GM18499 (cell line): Measurements from ENCODE around the gene BAZ2A.

ENCODE experiments used
- ATAC-seq: cut with Tn5 transposase; IDR thresholded peaks from one replicate; pipeline ENCODE4 v1.9.1; 2021; ENCODE audit warnings: moderate number of reproducible peaks; ENCODE audit not compliant: insufficient read depth, unreplicated experiment

Gene BAZ2A

DNA sequence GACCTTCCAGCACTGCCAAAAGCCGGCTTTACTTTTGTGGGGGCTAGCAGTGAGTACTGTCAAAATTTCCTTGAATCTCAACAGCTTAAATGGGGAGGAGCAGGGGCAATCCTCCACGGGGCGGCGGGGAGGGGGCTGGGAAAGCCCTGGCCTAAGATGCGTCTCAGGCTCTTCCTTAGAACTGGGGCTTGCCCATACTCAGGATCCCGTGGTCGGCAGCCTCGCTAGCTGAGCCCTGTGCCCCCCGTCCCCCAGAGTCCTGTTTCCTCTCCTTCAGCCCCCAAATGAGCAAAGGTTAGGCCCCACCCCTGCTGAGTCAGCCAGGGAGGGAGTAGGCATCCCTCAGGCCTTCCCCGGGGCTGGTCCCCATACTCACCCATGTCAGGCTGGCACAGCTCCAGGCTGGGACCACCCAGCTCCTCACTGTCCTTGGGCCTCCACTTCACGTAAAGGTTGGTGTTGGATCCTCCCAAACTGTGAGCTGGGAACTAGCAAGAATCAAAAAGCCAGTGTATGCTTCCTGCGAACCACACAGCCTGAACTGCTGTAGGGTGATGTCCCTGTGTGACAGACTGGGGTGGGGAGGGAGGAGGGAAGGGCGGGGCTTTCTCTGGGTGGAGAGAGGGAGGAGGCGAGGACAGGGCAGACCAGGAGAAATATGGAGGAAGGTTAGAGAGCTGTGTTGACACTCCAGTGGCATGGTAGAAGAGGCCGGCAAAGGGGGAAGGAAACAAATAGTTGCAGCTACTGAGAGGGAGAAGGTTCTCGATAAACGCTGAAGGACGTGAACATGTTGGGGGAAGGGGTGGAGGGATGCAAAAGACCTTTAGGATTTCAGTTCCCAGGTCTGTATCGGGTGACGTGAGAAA, 5.9 kb upstream of the BAZ2A start:
- peak; percentile 17 for ATAC-seq

DNA sequence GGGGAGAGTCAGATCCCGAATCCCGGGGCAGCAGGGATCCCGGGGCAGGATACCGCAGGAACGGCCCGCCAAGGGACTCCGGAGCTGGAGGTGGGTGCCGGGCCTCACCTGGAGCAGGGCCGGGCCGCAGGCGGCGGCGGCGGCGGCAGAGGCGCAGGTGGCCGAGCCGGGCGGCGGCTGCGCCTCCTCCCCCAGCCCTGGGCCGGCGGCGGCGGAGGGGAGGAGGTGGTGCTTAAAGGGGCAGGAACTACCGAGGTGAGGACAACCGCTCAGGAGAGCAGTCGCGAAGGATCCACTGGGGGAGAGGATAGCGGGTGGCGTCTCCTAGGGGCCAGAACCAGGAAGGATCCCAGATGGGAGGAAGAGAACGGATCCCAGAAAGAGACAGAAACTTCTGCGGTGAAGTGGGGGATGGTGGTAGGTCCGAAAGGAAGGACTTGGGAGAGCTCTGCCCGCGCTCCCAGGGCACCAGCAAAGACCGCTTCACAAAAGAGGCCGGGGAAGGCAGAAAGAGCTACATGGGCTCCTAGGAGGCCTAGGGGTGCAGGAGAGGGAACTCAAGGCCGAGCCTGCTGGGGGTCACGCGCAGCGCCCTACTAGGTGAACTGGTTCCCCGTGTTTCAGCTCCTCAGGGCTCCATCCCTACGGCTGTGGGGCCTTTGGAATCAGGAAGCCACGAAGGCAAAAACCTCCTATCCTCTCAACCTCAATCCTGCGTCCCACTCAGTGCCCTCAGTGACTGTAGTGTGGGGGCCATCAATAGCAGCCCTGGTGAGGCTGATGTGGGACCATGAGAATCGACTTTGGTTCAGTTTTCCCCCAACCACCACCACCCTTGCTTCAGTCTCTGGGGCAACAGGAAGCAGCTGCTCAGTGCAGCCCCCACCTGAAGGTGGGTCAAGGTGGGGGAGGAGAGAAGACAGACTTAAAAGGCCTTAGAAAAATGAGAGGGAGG, 5.0 kb upstream of the BAZ2A start:
- no peak for ATAC-seq

DNA sequence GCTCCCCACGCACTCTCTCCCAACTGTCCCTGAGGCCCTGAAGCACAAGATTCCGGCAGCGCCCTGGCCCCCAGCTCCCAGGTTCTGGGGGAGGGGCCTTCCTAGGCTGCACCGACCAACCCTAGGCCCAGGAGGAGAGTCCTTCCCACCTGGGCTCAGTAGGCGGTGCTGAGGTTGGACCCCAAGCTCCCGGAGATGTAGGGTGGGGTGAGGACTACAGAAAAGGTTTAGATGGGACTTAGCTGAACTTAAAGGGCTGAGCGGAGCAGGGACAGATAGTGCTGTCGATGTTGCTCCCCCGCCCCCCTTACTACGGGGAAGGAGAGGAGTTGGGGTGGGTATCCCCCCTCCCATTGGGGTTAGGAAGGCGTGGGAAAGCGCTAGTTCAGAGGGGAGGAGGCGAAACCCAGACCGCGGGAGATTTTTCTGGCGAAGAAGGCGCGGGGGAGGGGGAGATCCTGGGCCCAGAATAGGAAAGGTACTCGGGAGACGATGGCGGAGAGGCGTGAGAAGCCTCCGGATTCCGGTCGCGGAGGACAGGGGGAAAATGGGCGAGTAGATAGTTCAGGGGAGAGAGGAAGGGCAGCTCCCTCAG, 4.2 kb upstream of the BAZ2A start:
- ATAC-seq: no peak

DNA sequence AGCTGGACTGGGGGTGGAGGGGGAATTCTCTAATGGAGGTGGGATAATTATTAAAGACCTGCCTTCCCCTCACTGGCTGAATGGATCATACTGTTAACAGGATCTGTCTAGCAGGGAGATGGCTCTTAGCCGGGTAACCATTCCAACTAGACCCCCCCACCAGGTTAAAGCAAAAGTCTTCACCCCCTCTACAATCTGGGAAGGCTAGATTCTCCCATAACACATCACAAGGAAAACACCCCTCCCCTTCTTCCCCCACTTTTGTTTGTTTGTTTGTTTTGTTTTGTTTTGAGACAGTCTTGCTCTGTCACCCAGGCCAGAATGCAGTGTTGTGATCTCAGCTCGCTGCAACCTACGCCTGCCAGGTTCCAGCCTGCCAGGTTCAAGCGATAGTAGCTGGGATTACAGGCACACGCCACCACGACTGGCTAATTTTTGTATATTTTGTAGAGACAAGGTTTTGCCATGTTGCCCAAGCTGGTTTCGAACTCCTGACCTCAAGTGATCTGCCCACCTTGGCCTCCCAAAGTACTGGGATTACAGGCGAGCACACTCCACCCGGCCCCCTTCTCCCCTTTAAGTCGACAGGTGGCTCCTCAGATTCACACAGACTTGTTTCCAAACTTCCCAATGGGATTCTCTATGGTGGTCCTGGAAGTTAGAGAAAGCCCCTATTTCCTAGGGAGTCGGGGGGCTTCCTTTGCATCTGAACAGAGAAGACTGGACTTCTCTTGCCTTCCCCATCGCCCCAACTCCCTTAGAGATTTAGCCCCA, 3.5 kb upstream of the BAZ2A start:
- no peak for ATAC-seq

DNA sequence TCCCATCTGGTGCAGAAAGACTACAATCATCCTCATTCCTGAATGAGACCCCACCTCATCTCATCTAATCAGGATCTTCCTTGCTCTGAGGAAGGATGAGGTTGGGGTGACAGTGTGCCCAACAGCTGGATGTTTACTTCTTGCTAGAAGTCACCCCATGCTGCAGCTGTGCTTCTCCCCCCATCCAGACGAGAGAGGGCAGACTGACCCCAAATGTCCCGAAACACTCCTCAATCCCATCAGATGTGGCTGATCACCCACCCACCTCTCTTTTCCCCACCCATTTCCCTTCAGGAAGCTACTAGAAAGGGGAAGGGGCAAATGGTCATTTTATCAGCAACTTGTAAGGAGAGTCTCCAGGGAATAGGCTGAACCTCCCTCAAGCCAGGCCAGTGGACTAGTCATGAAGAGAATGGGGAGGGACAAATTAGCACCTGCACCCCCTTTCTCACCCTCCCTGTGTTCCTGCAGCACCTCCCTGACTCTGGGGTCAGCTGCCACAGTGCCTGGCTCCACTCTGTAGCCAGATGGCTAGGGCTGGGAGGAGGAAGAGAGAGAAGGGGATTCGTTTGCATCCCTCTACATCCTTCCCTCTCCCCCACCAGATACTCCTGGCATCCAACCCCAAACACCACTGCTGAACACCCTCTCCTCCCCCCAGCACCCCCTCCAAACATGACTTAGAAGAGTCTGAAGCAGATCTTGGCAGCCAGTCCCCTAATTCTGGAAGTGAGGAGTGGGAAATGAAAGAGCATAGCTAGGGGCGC, 2.8 kb upstream of the BAZ2A start:
- ATAC-seq: no peak

DNA sequence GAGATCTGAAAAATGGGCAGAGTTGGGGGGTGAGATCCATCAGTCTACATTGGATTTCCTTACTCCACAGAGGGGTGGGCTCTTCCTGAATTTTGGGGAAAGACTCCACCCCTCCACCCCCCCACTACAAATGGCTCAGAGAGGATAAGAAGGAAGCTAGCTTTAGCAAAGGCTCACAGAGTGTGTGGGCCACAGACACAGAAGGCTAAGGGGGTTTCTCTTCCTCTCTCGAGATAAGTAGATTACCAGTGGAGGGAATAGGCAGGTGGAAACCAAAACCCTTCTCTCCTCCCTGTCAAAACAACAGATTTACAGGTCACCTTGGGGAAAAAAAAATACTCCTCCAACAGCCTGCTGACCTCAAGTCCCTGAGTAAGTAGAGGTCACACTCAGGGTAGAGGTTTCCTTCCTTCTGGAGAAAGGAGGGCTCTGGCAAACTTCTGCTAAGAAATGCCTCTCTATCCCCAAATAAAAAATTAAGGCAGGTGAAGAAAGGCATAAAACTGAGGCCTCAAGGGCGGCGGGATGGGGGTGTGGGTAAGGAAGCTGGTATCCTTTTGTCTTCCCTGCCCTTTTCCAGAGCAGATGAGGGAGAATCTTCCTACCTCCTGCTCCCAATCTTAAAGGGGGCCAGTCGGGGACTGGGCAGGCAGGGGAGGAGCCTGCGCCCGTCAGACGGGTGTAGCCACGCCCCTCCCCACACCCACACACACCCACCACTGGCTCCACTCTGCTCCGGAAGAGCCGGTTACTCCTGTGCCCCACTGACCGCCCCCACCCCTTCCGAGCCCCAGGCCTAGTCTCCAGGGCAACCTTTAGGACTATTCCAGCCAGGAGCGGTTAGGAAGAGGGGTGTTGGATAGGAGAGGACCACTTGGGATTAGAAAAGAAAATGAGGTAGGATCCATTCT, 1.9 kb upstream of the BAZ2A start:
- no peak for ATAC-seq

DNA sequence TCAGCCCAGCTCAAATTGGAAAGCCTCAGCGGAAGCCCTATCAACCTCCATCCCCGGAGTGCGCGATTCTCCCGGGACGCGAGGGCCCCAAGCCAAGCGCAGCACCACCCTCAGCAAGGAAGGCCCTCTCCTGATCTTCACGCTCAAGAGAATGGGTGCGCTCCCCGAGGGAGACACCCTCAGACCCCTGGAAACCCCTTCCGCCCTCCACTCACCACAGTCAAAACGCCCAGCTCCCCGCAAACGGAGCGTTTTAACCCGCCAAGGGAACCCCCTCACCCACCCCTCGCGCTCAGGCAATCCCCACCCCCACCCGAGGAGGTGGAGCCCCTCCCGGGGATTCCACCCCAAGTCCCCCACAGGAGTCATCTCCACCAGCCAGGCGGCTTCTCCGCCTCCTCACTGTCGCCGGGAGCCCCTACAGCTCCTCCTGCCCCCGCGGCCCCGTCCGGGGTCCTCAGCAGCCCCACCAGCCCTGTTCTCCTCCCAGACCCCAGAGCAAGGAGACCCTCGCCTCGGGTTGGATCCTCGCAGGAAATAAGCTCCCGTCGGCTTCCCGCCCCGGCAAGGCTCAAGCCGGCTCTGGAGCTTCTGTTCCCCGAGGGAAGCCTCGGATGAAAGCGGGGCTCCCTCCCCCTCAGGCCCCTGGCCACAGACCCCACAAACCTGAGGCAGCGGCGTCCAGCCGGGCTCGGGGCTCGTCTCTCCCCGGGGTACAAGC, 507 bp downstream of the BAZ2A start:
- no peak for ATAC-seq

DNA sequence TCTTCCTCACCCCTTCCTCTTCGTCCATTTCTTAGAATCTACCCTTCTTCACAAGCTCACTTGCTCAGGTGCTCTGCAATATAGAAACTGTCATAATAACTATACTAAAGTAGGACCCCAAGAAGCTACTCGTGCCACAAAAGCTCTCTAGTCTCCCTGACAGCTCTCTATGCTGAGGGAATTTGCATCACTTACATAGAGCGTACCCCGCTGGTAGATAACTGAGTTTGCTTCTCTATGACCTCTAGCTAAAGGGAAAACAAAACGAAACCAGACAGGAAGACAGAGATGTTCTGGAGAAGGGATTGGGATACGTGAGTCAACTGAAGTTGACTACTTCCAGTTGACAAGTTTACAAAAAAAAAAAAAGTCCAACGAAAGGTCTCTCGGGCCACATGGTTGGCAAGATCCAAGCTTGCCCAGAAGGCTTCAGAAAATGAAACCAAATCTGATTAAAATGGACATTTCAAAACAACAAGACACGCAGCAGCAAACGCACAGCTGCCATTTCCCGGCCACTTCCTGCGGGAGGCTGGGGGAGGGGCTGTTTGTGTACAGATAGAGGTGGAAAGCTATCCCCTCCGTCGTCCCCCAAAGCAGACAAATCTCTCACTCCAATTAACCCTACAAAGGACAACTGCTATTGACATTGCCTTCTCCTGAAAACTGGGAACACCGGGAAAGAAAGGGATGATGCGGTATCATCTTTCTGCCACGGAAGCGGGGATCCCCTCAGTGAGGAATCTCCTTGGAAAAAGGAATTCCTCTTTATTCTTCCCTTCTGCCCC, 1.3 kb downstream of the BAZ2A start:
- ATAC-seq: no peak

DNA sequence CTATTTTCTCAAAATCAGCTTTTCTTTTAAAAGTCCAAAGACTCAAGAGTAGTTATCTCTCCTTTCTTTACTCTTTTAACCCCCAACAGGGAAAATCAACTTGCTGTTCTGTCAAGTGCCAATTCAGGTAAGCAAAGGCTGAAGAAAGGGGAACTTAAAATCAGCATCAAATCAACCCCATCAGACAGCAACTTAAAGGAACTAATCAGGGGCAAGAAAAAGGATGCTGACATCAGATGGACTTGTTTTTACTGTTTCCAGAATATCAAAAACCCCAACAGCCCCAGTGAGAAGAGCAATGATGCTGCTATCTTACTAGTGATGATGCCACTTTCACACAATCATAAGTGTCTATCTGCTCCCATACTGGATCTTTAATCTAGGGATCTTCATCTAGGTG, 3.4 kb downstream of the BAZ2A start:
- no peak for ATAC-seq

DNA sequence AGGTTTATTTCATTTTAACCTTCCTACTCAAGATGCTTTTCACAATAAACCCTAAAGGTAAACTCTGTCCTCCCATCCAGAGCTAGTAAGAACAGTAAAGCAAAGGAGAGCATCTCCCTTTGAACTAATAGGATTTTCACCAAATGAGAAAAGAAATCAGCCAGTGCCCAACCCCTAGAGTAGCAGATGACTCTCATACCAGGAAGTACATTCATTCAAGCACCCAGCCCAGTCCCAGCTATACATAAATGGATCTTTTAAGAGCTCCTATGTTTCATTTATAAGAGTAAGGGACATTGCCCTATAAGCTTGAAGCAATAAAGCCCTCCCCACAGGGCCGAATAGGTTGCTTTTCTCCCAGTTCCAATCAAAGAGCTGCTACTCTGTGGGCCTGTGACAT, 7.6 kb downstream of the BAZ2A start:
- no peak for ATAC-seq

DNA sequence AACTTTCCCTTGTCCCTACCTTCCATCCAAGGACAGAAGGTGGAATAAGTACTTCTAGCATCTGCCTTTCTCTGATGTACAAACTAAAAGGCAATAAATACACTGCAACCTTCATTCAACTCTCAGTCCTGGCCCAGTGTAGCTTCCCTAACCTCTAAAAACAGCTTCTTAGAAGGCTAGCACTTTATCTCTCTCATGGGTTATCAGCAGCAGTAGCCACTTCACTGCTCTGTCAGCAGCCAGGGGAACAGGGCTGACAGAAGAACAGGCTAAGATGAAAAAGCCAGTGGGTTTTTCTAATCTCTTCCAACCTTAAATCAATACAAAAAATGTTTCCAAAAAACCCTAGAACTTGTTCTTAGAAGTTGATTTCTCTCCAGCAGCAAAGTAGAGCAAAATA, 13.2 kb downstream of the BAZ2A start:
- ATAC-seq: no peak

DNA sequence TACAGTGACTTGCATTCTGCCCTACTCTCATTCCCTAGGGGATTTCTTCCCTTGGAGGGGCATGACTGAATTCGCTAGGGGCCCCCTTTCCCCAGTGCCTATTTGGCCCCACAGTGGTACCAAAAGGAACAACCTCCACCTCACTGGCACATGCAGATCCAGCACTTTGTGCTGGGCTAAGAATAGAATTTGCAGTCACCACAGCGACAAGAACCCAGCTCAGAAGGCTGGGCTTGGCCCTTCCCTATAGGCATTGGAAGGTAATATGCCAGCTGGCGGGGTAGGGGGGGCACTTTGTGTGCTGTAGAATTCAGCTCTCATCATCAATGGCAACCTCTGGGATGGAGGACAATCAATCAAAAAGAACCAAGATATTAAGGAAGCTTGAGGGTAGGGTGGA, 13.9 kb downstream of the BAZ2A start:
- no peak for ATAC-seq

DNA sequence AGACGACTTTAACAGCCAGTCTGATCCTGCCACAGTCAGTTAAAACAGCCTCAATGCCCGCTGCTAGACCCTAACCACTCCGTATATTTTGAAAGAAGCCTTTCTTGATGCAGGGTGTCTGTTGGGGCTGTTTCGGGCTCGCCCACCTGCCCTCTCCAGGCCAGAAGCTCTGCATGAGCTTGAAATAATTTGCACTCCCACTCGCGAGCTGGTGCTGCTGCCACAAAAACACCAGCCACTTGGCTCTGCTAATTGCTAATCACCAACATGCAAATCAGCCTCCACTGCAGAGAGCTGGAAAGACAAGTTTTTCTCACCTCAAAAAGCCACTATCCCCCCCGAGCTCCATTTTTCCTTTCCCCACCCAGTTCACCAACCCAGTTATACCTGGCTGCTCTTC, 15.5 kb downstream of the BAZ2A start:
- ATAC-seq: no peak

DNA sequence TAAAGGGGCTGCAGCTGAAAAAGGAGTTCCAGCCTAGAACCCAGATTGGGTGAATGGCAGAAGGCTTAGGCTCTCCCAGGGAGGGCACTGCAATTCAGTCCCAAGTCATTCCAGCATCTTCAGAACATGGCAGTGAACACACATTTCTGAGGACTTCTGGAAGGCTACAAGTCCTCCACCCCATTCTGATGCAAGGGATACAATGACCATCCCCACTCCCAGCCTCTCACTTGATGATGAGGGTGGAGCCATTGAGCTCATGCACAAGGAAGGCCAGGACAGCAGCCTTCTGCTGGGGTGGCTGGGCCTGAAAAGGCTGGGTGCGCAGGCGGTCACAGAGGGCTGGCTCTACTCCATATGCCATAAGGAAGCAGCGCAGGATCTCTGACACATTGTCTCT, 25.8 kb downstream of the BAZ2A start:
- ATAC-seq: no peak

DNA sequence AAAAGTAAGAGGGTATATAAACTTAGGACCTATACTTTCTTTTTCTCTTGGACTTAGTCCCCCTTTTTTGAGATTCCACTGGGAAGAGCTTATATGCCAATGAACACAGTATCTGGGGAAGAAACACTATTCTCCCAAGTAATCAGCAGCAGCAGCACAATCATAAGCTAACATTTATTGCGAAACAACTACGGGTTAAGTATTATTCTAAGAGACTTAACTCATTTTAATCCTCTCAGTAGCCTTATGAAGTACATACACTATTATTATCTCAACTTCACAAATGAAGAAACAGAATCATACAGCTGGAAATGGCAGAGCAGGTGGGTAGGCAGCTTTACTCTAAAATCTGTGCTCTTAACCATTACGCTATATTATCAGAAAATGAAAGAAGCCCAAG, 27.9 kb downstream of the BAZ2A start:
- ATAC-seq: no peak

DNA sequence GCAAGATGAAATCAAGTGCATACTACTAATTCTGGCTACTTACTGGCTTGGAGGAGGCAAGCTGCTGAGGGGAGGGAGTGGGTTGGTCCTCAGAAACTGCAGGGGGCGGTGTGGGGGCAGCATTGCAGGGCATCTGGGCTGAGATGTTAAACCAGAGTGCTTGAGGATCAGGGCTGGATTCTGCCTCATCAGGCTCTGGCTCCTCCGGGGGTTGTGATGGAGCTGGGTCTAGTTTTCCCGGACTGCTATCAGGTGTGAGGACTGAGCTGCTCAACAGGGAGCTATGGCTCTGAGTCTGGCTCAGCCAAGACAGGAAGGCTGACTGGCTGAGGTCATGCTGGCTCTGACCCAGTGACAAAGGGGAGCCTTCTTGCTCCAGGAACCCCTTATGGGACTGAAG, 28.6 kb downstream of the BAZ2A start:
- ATAC-seq: no peak

DNA sequence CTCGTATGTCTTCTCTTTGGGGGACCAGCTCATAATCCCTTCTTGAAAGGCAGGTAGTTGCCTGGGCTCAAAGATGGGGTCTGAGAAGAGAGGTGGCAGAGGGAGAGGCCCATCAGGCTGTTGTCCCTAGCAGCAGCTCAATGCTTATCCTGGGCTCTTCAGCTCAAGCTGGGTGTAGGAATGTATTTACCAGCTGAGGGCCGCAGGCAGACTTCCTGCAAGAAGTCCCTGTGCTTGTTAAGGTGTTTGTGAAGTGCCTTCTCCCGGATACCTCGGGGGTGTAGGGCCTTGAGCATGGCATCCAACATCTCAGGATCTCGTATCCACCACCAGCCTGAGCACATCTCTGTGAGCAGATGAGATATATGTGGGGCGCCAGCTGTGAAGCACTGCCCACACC, 29.4 kb downstream of the BAZ2A start:
- ATAC-seq: no peak
